ENCODE results near the gene CAVIN1.

DNA sequence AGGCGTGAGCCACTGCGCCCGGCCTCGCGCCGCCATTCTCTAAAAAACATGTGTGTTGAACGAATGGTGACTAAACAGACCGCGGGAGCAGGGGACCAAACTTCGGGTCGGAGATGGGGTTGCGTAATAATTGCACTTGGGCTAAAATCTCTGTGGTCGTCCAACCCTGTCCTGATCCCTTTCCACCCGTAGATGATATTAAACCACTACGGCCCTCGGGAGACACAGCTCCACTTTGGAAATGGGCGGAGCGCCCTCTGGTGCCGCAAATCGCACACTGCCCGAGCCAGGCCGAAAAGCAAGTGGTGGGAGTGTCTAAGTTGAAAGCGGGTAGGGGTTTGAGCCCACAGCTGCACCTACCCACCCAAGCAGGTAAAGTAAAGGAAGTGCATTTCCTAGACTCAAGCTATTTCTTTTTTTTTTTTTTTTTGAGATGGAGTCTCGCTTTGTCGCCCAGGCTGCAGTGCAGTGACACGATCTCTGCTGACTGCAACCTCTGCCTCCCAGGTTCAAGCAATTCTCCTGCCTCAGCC, 17.0 kb downstream of the CAVIN1 start:
- TF ChIP-seq, protein P1, sequence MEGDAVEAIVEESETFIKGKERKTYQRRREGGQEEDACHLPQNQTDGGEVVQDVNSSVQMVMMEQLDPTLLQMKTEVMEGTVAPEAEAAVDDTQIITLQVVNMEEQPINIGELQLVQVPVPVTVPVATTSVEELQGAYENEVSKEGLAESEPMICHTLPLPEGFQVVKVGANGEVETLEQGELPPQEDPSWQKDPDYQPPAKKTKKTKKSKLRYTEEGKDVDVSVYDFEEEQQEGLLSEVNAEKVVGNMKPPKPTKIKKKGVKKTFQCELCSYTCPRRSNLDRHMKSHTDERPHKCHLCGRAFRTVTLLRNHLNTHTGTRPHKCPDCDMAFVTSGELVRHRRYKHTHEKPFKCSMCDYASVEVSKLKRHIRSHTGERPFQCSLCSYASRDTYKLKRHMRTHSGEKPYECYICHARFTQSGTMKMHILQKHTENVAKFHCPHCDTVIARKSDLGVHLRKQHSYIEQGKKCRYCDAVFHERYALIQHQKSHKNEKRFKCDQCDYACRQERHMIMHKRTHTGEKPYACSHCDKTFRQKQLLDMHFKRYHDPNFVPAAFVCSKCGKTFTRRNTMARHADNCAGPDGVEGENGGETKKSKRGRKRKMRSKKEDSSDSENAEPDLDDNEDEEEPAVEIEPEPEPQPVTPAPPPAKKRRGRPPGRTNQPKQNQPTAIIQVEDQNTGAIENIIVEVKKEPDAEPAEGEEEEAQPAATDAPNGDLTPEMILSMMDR (IDR thresholded peaks at IDR 0.05): peak; percentile 88 to 91 (median 88)
- no peak for TF ChIP-seq POLR2A (IDR thresholded peaks at IDR 0.05; ENCODE audit: low read depth)
